Astrocyte (in vitro differentiated cells and primary cell): ENCODE results near the gene GLRX2. TPM values are rescaled to one million over a fixed set of nuclear protein-coding genes. Genes with fewer than 3 reads are reported as not detected.

Source experiments
- DNase-seq: peaks from one replicate; pipeline ENCODE4 v3.0.0-alpha.2; 2010; ENCODE audit warnings: low read depth
- FAIRE-seq: peaks from 2 replicates; lab custom pipeline; 2011; peaks lifted over from hg19 to GRCh38; lab: Jason Lieb, UNC
- H2AFZ ChIP-seq: 2 replicates; pipeline ENCODE4 v1.6.0; 2012; ENCODE audit warnings: low read depth, low read length, inconsistent platforms
- H3K27ac ChIP-seq: 2 replicates; pipeline ENCODE4 v1.5.1; 2011; ENCODE audit warnings: low read depth, low read length, inconsistent platforms
- H3K27me3 ChIP-seq: 2 replicates; pipeline ENCODE4 v1.6.0; 2011; ENCODE audit warnings: low read length, inconsistent platforms; ENCODE audit not compliant: insufficient read depth
- H3K36me3 ChIP-seq: 2 replicates; pipeline ENCODE4 v1.5.1; 2011; ENCODE audit warnings: low read length, inconsistent platforms; ENCODE audit not compliant: insufficient read depth
- H3K4me1 ChIP-seq: 2 replicates; pipeline ENCODE4 v1.5.1; 2011; ENCODE audit warnings: low read length, inconsistent platforms; ENCODE audit not compliant: insufficient read depth
- H3K4me2 ChIP-seq: 2 replicates; pipeline ENCODE4 v1.6.0; 2012; ENCODE audit warnings: low read length, inconsistent platforms
- H3K4me3 ChIP-seq: 2 replicates; pipeline ENCODE4 v1.5.1; 2011; ENCODE audit warnings: low read depth, mild to moderate bottlenecking, low read length, inconsistent platforms; ENCODE audit not compliant: insufficient read depth
- H3K79me2 ChIP-seq: 2 replicates; pipeline ENCODE4 v1.6.0; 2012; ENCODE audit warnings: mild to moderate bottlenecking, low read length, inconsistent platforms; ENCODE audit not compliant: insufficient read depth
- H3K9ac ChIP-seq: 2 replicates; pipeline ENCODE4 v1.6.0; 2012; ENCODE audit warnings: mild to moderate bottlenecking, low read length, inconsistent platforms
- H3K9me3 ChIP-seq: 2 replicates; pipeline ENCODE4 v1.5.1; 2012; ENCODE audit warnings: low read depth, mild to moderate bottlenecking, low read length, inconsistent platforms; ENCODE audit not compliant: insufficient read depth
- H4K20me1 ChIP-seq: 2 replicates; pipeline ENCODE4 v1.6.0; 2012; ENCODE audit warnings: low read length, inconsistent platforms; ENCODE audit not compliant: insufficient read depth
- H3K27ac Mint-ChIP-seq: one replicate; pipeline ENCODE4 v1.8.0; 2021; ENCODE audit warnings: mild to moderate bottlenecking, mixed read lengths; ENCODE audit not compliant: unreplicated experiment
- H3K27me3 Mint-ChIP-seq: one replicate; pipeline ENCODE4 v1.8.0; 2021; ENCODE audit warnings: low read depth, mixed read lengths; ENCODE audit not compliant: unreplicated experiment
- H3K36me3 Mint-ChIP-seq: one replicate; pipeline ENCODE4 v1.8.0; 2021; ENCODE audit warnings: low read depth, mixed read lengths; ENCODE audit not compliant: unreplicated experiment
- H3K4me1 Mint-ChIP-seq: one replicate; pipeline ENCODE4 v1.8.0; 2021; ENCODE audit warnings: low read depth, mixed read lengths; ENCODE audit not compliant: unreplicated experiment
- H3K4me3 Mint-ChIP-seq: one replicate; pipeline ENCODE4 v1.8.0; 2021; ENCODE audit warnings: mild to moderate bottlenecking, moderate library complexity, mixed read lengths; ENCODE audit not compliant: unreplicated experiment
- H3K9me3 Mint-ChIP-seq: one replicate; pipeline ENCODE4 v1.8.0; 2021; ENCODE audit warnings: mild to moderate bottlenecking, mixed read lengths; ENCODE audit not compliant: unreplicated experiment
- CTCF ChIP-seq: IDR thresholded peaks from 2 replicates; pipeline ENCODE4 v1.5.1; 2011; ENCODE audit warnings: low read depth, mild to moderate bottlenecking, inconsistent platforms, low read length, moderate library complexity; ENCODE audit not compliant: insufficient read depth
- EZH2 ChIP-seq: IDR thresholded peaks from 2 replicates; pipeline ENCODE4 v1.6.1; 2012; ENCODE audit warnings: mild to moderate bottlenecking, low read length, inconsistent platforms; ENCODE audit not compliant: insufficient read depth
- total RNA-seq: library from RNA; stranded (reverse); gene quantifications from 2 replicates; pipeline ENCODE4 v1.2.1, GENCODE V29; 2021

GLRX2 gene
- total RNA-seq, 1 donor from 2014 or later: 37.1 TPM

- no peak for FAIRE-seq
- no peaks in the 10 kb centered on the region for H3K27me3 Mint-ChIP-seq
Measured at GRCh38 chr1:193068013-193068412, 37.2 kb downstream of the GLRX2 start.

DNA sequence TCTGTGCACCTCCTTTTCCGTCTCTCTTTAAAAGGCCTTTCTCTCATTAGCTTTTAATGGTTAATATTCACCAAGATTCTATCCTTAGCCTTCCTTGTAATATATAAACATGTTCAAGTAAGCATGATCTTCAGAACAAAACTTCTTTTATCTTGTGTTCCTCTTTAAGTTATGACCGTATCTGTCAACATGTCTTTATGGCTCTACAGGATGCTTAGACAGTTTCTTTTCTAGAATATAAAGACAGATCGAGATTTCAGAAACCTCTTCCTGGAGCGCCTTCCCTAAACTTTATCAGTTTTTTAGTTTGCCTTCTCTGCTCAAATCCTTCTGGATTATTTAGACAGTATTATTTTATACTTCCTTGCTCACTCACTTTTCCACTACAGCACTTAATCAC lies 38.6 kb downstream of the GLRX2 start:
- no peak overlapping the region for H3K4me3 Mint-ChIP-seq
- H3K4me1 Mint-ChIP-seq: peaks cover 15% of the 10 kb centered on the region
- Histone ChIP-seq H3K4me2 (no peak overlapping the region), H3K4me1 (peaks cover 6% of the 10 kb centered on the region), H3K27me3 (no peaks in the 10 kb centered on the region), H3K36me3 (peaks cover 4% of the 10 kb centered on the region), H3K9ac (no peak overlapping the region), H3K79me2 (peaks cover 98% of the 10 kb centered on the region), H3K9me3 (no peaks in the 10 kb centered on the region), H4K20me1 (peaks cover 56% of the 10 kb centered on the region), H3K27ac (no peak overlapping the region), H2AFZ (no peak overlapping the region), H3K4me3 (no peak overlapping the region)
- FAIRE-seq: no peak
- TF ChIP-seq CTCF (no peak), EZH2 (no peak)
- H3K36me3 Mint-ChIP-seq: peaks cover 2% of the 10 kb centered on the region
- H3K27ac Mint-ChIP-seq: no peak overlapping the region
- DNase-seq: no peak
- no peaks in the 10 kb centered on the region for H3K27me3 Mint-ChIP-seq
- H3K9me3 Mint-ChIP-seq: no peaks in the 10 kb centered on the region

More at GRCh38 chr1:193068013-193068412, 37.2 kb downstream of the GLRX2 start:
- Histone ChIP-seq H3K9ac (no peak overlapping the region), H3K27me3 (no peaks in the 10 kb centered on the region), H3K9me3 (no peaks in the 10 kb centered on the region), H3K4me2 (no peak overlapping the region), H3K79me2 (peaks cover 97% of the 10 kb centered on the region), H2AFZ (no peak overlapping the region), H3K4me1 (peaks cover 6% of the 10 kb centered on the region), H4K20me1 (peaks cover 54% of the 10 kb centered on the region), H3K27ac (no peak overlapping the region), H3K4me3 (no peak overlapping the region), H3K36me3 (peaks cover 4% of the 10 kb centered on the region)
- Mint-ChIP-seq H3K4me3 (no peak overlapping the region), H3K36me3 (peaks cover 2% of the 10 kb centered on the region), H3K4me1 (peaks cover 15% of the 10 kb centered on the region), H3K27ac (no peak overlapping the region), H3K9me3 (no peaks in the 10 kb centered on the region)
- DNase-seq: no peak
- TF ChIP-seq EZH2 (no peak), CTCF (no peak)

- no peaks in the 10 kb centered on the region for H3K9me3 ChIP-seq
- no peaks in the 10 kb centered on the region for H3K27me3 ChIP-seq
- no peak for TF ChIP-seq EZH2
- no peak for TF ChIP-seq CTCF
- peaks cover 4% of the 10 kb centered on the region for H3K36me3 ChIP-seq
- Mint-ChIP-seq H3K9me3 (no peaks in the 10 kb centered on the region), H3K27ac (no peak overlapping the region), H3K4me3 (peak overlapping the region; percentile 1), H3K4me1 (peaks cover 13% of the 10 kb centered on the region), H3K36me3 (peaks cover 2% of the 10 kb centered on the region), H3K27me3 (no peaks in the 10 kb centered on the region)
- FAIRE-seq (no peak), DNase-seq (no peak)
- no peak overlapping the region for H3K4me3 ChIP-seq
- peaks cover 4% of the 10 kb centered on the region for H3K4me1 ChIP-seq
- peaks cover 99% of the 10 kb centered on the region for H3K79me2 ChIP-seq
- H3K4me2 ChIP-seq: no peak overlapping the region
- no peak overlapping the region for H3K27ac ChIP-seq
- H4K20me1 ChIP-seq: peaks cover 56% of the 10 kb centered on the region
- no peak overlapping the region for H2AFZ ChIP-seq
- no peak overlapping the region for H3K9ac ChIP-seq
Measured at GRCh38 chr1:193065954-193066353, 39.3 kb downstream of the GLRX2 start.
